Right lobe of liver (tissue), 6 donors: ENCODE measurements around the gene KIF1A. TPM values are rescaled to one million over a fixed set of nuclear protein-coding genes. Genes with fewer than 3 reads are reported as not detected.

Experiments
- ATAC-seq, 4 donors: fragments of 200-7000 bp; cut with Tn5 transposase; one replicate each; pipeline ENCODE4 v1.9.1; 2020; ENCODE audit warnings: mild to moderate bottlenecking in 4 of 4, moderate library complexity in 4 of 4
- DNase-seq, 3 donors: peaks; one replicate each; pipeline ENCODE4 v3.0.0-alpha.2; 2020
- H3K27ac ChIP-seq, 3 donors: fragments of 200-600 bp; one replicate each; pipeline ENCODE4 v1.8.0; 2022
- H3K27me3 ChIP-seq, 2 donors: fragments of 200-600 bp; one replicate each; pipeline ENCODE4 v1.8.0; 2022
- H3K36me3 ChIP-seq, 4 donors: fragments of 200-600 bp; sonication (generic) in 1 of 4; one replicate each; pipeline versions ENCODE4 v1.5.1 to v1.8.0; 2017 to 2022; ENCODE audit warnings: control low read depth in 1 of 4
- H3K4me1 ChIP-seq, 4 donors: fragments of 200-600 bp; sonication (generic) in 1 of 4; one replicate each; pipeline versions ENCODE4 v1.5.1 to v1.8.0; 2017 to 2022; ENCODE audit warnings: control low read depth in 1 of 4
- H3K4me3 ChIP-seq, 3 donors: fragments of 200-600 bp; one replicate each; pipeline ENCODE4 v1.8.0; 2022
- H3K9me3 ChIP-seq, 4 donors: fragments of 200-600 bp; sonication (generic) in 1 of 4; one replicate each; pipeline versions ENCODE4 v1.5.1 to v1.8.0; 2017 to 2022; ENCODE audit warnings: control low read depth in 1 of 4
- CTCF ChIP-seq, 4 donors: fragments of 200-600 bp in 3 of 4; fragments of 450-650 bp in 1 of 4; IDR thresholded peaks; one replicate each; pipeline versions ENCODE4 v1.5.1 to v1.8.0; 2016 to 2022; ENCODE audit warnings: antibody characterized with exemption in 4 of 4, mild to moderate bottlenecking in 2 of 4
- POLR2A ChIP-seq: fragments of 450-650 bp; IDR thresholded peaks from one replicate; pipeline ENCODE4 v1.6.1; 2017; ENCODE audit warnings: antibody characterized with exemption, mild to moderate bottlenecking
- WGBS: methylation state at CpG from one replicate; pipeline ENCODE4 v1.1.6; 2018; ENCODE audit warnings: low coverage, low lambda C conversion rate; ENCODE audit not compliant: insufficient coverage; ENCODE audit errors: missing lambda C conversion rate; 5-methylcytosine and 5-hydroxymethylcytosine counted together
- intact Hi-C, 2 donors: fragments of 100-400 bp; cut with DNase I; formaldehyde crosslinking; loops; one replicate each; pipeline versions ENCODE4 v1.11.2 to v1.14.1; 2022
- total RNA-seq, 6 experiments: library from RNA; depleted of rRNA in 2 of 6; stranded (reverse); fragments of >200 nt in 2 of 6; fragmentation: NEBNext Ultra II Directional in 3 of 6; extraction: Animal tissue kit (Norgen Biotek cat#: 25700) in 3 of 6; gene quantifications; one replicate each; pipeline versions ENCODE4 v1.1.0 to v1.2.4, GENCODE V29; 2016 to 2023
- donor health status: DM: no; HTN: yes; CAD: no.
- donor health status: DM: no; HTN: no; CAD: no.
- donor health status: DM: no; HTN: no; CAD: no.
- donor health status: DM: no; HTN: yes; CAD: no.
- donor health status: DM: no; HTN: yes; CAD: no.

KIF1A gene
- total RNA-seq, 6 experiments from 2014 or later, result 0.31 to 0.87 (median 0.56) TPM

DNA sequence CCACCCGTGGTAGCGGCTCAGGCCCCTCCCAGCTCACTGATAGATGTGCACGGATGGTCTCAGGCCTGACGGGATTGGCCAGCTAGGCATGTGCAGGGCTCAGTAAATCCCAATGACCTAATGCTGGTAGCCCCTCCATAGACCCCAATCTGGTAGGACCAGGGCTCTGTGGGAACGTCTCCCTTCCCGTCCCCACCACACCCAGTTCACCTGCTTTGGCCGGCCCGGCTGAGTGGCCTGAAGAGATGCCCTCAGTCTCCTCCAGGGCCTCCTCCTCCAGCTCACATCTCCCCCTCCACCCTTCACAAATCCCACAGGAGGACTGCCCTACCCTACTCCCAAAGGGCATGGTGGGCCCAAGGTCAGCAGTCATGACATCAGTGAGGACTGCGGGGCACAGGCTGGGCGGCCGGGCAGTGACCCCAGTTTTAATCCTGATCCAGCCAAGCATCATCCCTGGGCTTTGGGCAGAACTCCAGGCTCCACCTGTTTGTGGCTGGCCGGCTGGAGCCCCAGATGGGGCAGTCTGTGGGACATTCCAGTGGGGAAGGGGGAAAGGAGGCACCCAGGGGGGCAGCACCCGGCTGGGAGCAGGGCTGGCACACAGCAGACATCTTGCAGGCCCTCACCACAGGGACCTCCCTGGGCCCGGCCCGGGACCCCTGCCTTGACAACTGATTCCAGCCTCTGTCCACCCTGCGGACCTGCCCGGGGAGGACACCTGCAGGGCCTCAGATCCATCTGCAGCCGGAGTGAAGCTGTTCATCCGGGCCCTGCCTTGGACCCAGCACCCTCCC, 2.3 kb downstream of the KIF1A start:
- TF ChIP-seq POLR2A, result no peak
- TF ChIP-seq CTCF (IDR thresholded peaks at IDR 0.05), result no peak
- peaks cover 0 to 4% of the 10 kb centered on the region in 2 donors for H3K27me3 ChIP-seq
- peak in 1 of 3 donors; percentile 42 for DNase-seq
- no peak overlapping the region for H3K27ac ChIP-seq
- no peaks in the 10 kb centered on the region for H3K36me3 ChIP-seq
- intact Hi-C loops, result no loop called here
- WGBS, result 80% methylated on average over 1 of the region's 19 CpGs
- H3K4me1 ChIP-seq, result no peaks in the 10 kb centered on the region
- no peak for ATAC-seq
- H3K9me3 ChIP-seq, result no peaks in the 10 kb centered on the region
- H3K4me3 ChIP-seq, result no peak overlapping the region

DNA sequence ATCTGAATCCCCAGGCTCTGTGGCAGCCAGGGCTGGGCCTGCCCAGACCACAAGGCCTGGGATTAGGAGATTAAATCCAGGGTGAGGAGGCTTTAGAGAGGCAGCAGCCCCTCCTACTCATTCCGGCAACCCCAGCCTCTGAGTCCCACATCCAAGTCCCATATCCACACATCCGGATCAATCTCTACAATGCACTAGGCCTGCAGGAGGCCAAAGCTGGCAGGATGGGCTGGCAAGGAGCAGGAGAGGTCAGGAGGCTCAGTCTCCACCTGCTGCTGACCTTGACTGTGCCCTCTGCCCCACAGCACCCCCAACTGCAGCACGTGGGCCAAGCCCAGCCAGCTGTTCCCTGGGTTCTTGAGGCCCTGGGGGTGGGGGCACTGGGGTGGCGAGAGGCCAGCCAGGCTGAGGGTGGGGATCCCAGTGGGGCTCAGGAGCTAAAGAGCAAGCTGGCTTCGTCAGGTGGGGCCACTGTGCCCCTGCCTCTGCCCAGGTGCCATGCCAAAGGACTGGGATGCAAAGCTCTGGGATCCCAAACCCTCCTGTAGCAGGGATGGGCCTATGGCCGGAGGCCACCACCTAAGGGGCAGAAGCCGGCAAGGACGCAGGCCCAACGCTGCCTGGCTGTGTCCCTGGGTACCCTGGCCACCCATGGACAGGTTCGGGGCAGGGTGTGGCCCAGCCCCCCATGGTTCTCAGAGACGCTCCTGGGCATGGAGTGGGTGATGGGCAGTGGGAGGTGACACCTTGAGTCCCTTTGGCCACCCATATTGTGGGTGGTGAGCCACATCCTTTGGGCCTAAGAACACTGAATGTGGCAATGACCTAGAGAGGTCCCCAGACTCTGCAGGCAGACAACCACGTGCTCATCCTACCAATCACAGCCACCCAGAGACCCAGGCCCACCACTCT, 3.2 kb downstream of the KIF1A start:
- Histone ChIP-seq H3K27ac (no peak overlapping the region), H3K4me1 (no peaks in the 10 kb centered on the region), H3K27me3 (no peaks in the 10 kb centered on the region), H3K4me3 (no peak overlapping the region), H3K9me3 (no peaks in the 10 kb centered on the region), H3K36me3 (no peaks in the 10 kb centered on the region)
- ATAC-seq (no peak), DNase-seq (no peak)
- WGBS, result 40% methylated on average over 1 of the region's 12 CpGs
- intact Hi-C loops, result no loop called here
- no peak for TF ChIP-seq POLR2A

- 86% methylated on average over 4 of the region's 9 CpGs for WGBS
- Histone ChIP-seq H3K4me3 (no peak overlapping the region), H3K9me3 (no peaks in the 10 kb centered on the region), H3K4me1 (no peaks in the 10 kb centered on the region), H3K27ac (no peak overlapping the region), H3K27me3 (no peaks in the 10 kb centered on the region), H3K36me3 (no peaks in the 10 kb centered on the region)
- no peak for TF ChIP-seq POLR2A
- no peak for TF ChIP-seq CTCF (IDR thresholded peaks at IDR 0.05)
- intact Hi-C loops, result no loop called here
- ATAC-seq (no peak), DNase-seq (no peak)
Measured at GRCh38 chr2:240815761-240816583, 4.0 kb downstream of the KIF1A start.

DNA sequence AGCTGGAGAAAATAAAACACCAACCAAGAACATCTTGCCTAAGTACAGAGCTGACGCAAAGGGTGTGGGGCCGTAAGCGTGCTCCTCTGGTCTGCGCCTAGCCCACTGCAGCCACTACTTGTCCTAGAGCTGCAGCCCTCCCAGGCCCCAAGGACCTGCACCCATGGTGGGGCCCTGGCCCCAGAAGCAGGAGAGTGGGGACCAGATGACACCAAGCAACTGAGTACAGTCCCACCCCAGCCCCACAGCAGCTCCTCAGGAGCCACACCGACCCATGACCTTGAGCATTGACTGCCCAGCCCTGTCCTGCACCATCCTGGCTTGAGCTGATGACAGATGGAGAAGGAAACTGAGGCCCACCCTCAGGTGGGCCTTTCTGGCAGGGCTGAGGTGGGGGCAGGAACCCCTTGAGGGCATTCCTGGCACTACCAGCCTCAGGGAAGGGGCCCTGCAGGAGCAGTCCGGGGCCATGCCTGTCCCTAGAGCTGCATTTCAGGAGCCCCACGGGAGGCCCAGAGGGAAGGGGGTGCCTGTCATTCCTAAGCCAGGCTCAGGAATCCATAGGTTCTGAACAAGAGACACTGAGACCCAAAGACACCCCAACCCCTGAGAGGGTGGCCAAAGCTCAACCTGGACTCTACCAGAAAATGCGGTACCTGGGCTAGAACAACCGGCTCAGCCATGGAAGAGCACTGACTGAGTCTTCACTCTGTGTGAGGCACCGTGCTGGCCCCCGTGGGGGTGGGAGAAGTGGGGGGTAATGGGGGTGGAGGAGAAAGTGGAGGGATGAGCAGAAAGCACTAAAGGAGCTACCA, 4.9 kb downstream of the KIF1A start:
- intact Hi-C loops, result no loop called here

More for the DNA sequence above, 4.9 kb downstream of the KIF1A start:
- Histone ChIP-seq H3K27ac (no peak overlapping the region), H3K4me1 (no peaks in the 10 kb centered on the region), H3K4me3 (no peak overlapping the region), H3K9me3 (no peaks in the 10 kb centered on the region), H3K36me3 (no peaks in the 10 kb centered on the region), H3K27me3 (no peaks in the 10 kb centered on the region)
- DNase-seq, result no peak
- ATAC-seq, result no peak
- 89% methylated on average over 7 of the region's 11 CpGs for WGBS
- no peak for TF ChIP-seq POLR2A
